Activated naive CD8-positive, alpha-beta T cell (primary cell): Measurements from ENCODE around the gene PIGZ.
A peak's percentile ranks its signal among the peaks of the same experiment; 100 is the strongest.
"Not testable (repeated sequence)": the region's sequence is repeated elsewhere in the genome, so short reads cannot be mapped to it uniquely, and the experiment has no call there.

ENCODE experiments used
- H3K27ac Mint-ChIP-seq: one replicate; pipeline ENCODE4 v1.8.0; 2021; ENCODE audit warnings: mixed read lengths
- H3K27me3 Mint-ChIP-seq: one replicate; pipeline ENCODE4 v1.8.0; 2021; ENCODE audit warnings: mixed read lengths
- H3K36me3 Mint-ChIP-seq: one replicate; pipeline ENCODE4 v1.8.0; 2021; ENCODE audit warnings: mixed read lengths
- H3K4me1 Mint-ChIP-seq: one replicate; pipeline ENCODE4 v1.8.0; 2021; ENCODE audit warnings: low read depth, mixed read lengths
- H3K4me3 Mint-ChIP-seq: one replicate; pipeline ENCODE4 v1.8.0; 2021; ENCODE audit warnings: mild to moderate bottlenecking, mixed read lengths
- H3K9me3 Mint-ChIP-seq: one replicate; pipeline ENCODE4 v1.8.0; 2021; ENCODE audit warnings: low read depth, mixed read lengths

The PIGZ gene

GRCh38 chr3:196954832-196955231 is 13.8 kb downstream of the PIGZ start:
- Mint-ChIP-seq H3K36me3 (no peaks in the 10 kb centered on the region), H3K4me1 (no peaks in the 10 kb centered on the region), H3K4me3 (no peak overlapping the region), H3K27me3 (peaks cover 5% of the 10 kb centered on the region), H3K27ac (no peak overlapping the region), H3K9me3 (no peaks in the 10 kb centered on the region)

- no peaks in the 10 kb centered on the region for H3K27me3 Mint-ChIP-seq
- no peak overlapping the region for H3K27ac Mint-ChIP-seq
- H3K4me3 Mint-ChIP-seq: no peak overlapping the region
- no peaks in the 10 kb centered on the region for H3K4me1 Mint-ChIP-seq
- no peaks in the 10 kb centered on the region for H3K36me3 Mint-ChIP-seq
- no peaks in the 10 kb centered on the region for H3K9me3 Mint-ChIP-seq
Observed at GRCh38 chr3:196951371-196951770, 17.3 kb downstream of the PIGZ start.

DNA sequence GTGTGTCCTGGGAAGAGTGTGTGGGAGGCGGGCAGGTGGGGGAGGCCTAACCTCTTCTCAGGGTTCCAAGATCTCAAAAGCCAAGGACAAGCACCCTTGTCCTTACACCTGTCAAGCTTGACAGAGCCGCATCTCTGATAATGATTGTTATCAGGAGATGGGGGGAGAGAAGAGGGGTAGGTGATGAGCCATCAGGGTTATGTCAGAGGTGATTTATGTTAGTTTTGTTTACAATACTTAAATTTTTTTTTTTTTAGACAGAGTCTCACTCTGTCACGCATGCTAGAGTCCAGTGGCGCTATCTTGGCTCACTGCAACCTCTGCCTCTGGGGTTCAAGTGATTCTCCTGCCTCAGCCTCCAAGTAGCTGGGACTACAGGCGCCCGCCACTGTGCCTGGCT is 18.9 kb downstream of the PIGZ start:
- H3K27ac Mint-ChIP-seq: no peak overlapping the region
- H3K27me3 Mint-ChIP-seq: no peaks in the 10 kb centered on the region
- H3K4me1 Mint-ChIP-seq: peaks cover 2% of the 10 kb centered on the region
- no peaks in the 10 kb centered on the region for H3K36me3 Mint-ChIP-seq
- no peak overlapping the region for H3K4me3 Mint-ChIP-seq
- no peaks in the 10 kb centered on the region for H3K9me3 Mint-ChIP-seq

DNA sequence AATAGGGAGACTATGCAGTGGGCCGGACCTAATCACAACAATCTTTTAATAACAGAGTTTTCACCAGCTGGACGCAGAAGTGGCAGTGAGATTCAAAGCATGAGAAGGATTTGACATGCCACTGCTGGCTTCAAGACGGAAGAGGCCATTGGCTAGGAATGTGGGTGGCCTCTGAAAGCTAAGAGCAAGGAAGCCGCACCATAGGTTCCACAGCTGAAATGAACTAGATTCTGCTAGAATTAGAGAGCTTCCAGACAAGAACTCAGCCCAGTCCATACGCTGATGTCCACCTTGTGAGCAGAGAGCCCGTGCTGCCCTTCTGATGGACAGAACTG is 19.4 kb downstream of the PIGZ start:
- Mint-ChIP-seq H3K9me3 (no peaks in the 10 kb centered on the region), H3K27me3 (no peaks in the 10 kb centered on the region), H3K4me3 (no peak overlapping the region), H3K36me3 (no peaks in the 10 kb centered on the region), H3K27ac (no peak overlapping the region), H3K4me1 (peaks cover 7% of the 10 kb centered on the region)

GRCh38 chr3:196948442-196949284 is 20.0 kb downstream of the PIGZ start:
- Mint-ChIP-seq H3K27me3 (no peaks in the 10 kb centered on the region), H3K9me3 (no peaks in the 10 kb centered on the region), H3K4me1 (peaks cover 13% of the 10 kb centered on the region), H3K4me3 (no peak overlapping the region), H3K36me3 (no peaks in the 10 kb centered on the region), H3K27ac (no peak overlapping the region)

DNA sequence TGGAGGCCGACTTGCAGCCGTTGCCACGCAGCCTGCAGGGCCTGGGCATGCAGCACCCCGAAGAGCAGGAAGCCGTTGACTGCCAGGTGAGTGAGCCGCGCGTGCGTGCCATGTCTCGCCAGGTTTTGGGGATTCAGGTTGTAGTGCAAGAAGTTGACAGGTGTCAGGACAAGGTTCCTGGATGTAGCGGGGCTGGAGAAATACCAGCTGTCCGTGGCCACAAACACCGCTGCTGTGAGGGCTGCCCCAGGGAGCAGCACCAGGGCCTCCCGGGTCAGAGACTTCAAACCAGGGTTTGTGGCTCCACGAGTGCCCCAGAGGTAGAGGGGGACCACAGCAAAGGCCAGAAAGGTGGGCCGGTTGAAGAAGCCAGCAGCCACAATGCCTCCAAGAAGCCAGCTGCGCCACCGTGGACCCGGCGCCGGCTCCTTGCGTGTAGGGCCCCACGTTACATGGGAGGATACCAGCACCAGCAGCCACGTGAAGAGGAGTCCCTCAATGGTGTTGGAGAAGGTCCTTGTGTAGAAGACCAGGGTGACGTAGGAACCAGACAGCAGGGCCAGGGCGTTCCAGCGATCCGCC is 20.7 kb downstream of the PIGZ start:
- no peak overlapping the region for H3K27ac Mint-ChIP-seq
- peaks cover 20% of the 10 kb centered on the region for H3K4me1 Mint-ChIP-seq
- H3K36me3 Mint-ChIP-seq: peaks cover 5% of the 10 kb centered on the region

DNA sequence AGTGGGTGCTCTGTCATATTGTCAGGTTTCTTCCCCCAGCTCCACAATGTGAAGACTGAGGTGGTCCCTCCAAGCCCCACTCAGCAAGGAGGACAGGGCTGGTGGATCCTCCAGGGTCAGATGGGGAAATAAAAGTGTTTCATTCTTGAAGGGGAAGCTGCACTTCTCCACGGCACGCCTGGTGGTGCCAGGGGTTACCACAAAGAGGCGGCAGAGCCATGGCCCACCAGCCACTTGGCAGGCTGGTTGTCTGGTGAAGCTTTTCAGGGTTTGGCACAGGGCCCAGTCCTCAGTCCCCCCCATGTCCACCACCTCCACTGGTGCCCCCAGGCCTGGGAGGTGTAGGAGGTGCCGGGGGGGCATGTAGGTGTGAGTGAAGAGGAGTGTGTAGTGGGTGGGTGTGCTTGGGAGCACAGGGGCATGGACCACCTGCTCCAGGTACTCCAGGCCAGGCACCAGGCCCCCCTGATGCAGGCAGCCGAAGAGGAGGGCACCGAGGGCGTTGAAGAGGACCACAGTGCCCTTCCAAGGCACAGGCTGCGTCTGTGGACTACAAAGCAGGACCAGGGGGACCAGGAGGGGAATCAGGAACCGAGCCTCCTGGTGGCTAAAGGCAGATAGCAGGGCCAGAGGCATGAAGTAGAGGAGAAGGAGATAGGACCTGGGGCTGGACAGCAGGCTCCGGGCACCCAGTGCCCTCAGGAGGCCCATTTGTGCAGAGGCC is 21.3 kb downstream of the PIGZ start:
- Mint-ChIP-seq H3K36me3 (peaks cover 5% of the 10 kb centered on the region), H3K4me1 (peaks cover 22% of the 10 kb centered on the region), H3K27ac (no peak overlapping the region), H3K9me3 (no peaks in the 10 kb centered on the region), H3K4me3 (no peak overlapping the region), H3K27me3 (no peaks in the 10 kb centered on the region)

More for the DNA sequence above, 20.7 kb downstream of the PIGZ start:
- no peak overlapping the region for H3K4me3 Mint-ChIP-seq
- no peaks in the 10 kb centered on the region for H3K27me3 Mint-ChIP-seq
- no peaks in the 10 kb centered on the region for H3K9me3 Mint-ChIP-seq

DNA sequence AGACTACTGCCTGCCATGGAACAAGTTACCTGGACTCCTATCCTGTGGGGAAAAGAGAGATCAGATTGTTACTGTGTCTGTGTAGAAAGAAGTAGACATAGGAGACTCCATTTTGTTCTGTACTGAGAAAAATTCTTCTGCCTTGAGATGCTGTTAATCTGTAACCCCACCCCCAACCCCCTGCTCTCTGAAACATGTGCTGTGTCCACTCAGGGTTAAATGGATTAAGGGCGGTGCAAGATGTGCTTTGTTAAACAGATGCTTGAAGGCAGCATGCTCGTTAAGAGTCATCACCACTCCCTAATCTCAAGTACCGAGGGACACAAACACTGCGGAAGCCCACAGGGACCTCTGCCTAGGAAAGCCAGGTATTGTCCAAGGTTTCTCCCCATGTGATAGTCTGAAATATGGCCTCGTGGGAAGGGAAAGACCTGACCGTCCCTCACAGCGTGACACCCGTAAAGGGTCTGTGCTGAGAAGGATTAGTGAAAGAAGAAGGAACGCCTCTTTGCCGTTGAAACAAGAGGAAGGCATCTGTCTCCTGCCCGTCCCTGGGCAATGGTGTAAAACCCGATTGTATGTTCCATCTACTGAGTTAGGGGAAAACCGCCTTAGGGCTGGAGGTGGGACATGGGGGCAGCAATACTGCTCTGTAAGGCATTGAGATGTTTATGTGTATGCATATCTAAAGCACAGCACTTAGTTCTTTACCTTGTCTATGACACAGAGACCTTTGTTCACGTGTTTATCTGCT is 24.4 kb downstream of the PIGZ start:
- H3K4me3 Mint-ChIP-seq: peak overlapping the region; percentile 99
- peak overlapping the region; percentile 89 for H3K27ac Mint-ChIP-seq
- H3K36me3 Mint-ChIP-seq, H3K27me3 Mint-ChIP-seq, H3K9me3 Mint-ChIP-seq: not testable (repeated sequence)
- H3K4me1 Mint-ChIP-seq: peaks cover 45% of the 10 kb centered on the region

GRCh38 chr3:196942915-196943277 is 25.7 kb downstream of the PIGZ start:
- no peaks in the 10 kb centered on the region for H3K27me3 Mint-ChIP-seq
- H3K4me3 Mint-ChIP-seq: peak overlapping the region; percentile 99
- H3K36me3 Mint-ChIP-seq: peaks cover 7% of the 10 kb centered on the region
- H3K4me1 Mint-ChIP-seq: peaks cover 51% of the 10 kb centered on the region
- H3K9me3 Mint-ChIP-seq: no peaks in the 10 kb centered on the region
- H3K27ac Mint-ChIP-seq: peak overlapping the region; percentile 89

- H3K27ac Mint-ChIP-seq: peak within 1 kb of the TSS; percentile 96
- H3K27me3 Mint-ChIP-seq: no peaks in the 10 kb centered on the region
- H3K4me1 Mint-ChIP-seq: peaks cover 51% of the 10 kb centered on the region
- peak within 1 kb of the TSS; percentile 99 for H3K4me3 Mint-ChIP-seq
- H3K36me3 Mint-ChIP-seq: peaks cover 7% of the 10 kb centered on the region
- no peaks in the 10 kb centered on the region for H3K9me3 Mint-ChIP-seq
Observed at GRCh38 chr3:196942226-196942914, 26.3 kb downstream of the PIGZ start, which contains the start of gene NCBP2. Gene NCBP2, minus strand, starts transcription at chr3:196942528. Its CDS starts 25 bp downstream, at chr3:196942503.

DNA sequence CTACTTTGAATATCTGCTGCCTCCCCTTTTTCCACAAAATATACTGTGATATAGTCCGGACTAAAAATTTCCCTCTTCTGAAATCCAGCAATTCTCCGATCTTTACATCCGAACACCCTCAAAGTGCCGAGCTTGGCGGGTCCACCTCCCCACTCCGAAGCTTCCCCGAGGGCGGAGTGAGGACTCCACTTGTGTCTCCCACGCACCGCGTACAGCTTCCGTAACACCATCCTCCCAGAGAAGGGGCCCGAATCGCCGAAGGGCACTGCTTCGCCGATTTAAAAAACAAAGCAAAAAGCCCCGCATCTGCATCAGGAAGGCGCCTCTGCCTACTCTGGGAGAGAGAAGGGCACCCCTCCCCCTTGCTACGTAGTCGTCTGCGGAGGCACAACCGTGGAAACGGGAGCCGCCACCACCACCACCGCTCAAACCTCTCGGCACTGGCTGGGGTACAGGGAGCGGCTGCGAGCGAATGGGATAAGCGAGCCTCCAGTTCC is 26.9 kb downstream of the PIGZ start:
- Mint-ChIP-seq H3K27me3 (no peaks in the 10 kb centered on the region), H3K9me3 (no peaks in the 10 kb centered on the region), H3K27ac (peak overlapping the region; percentile 96), H3K4me1 (peaks cover 51% of the 10 kb centered on the region), H3K4me3 (peak overlapping the region; percentile 99), H3K36me3 (peaks cover 7% of the 10 kb centered on the region)

- Mint-ChIP-seq H3K27me3 (no peaks in the 10 kb centered on the region), H3K9me3 (no peaks in the 10 kb centered on the region), H3K4me3 (peak overlapping the region; percentile 36), H3K36me3 (peaks cover 7% of the 10 kb centered on the region), H3K27ac (peak overlapping the region; percentile 76), H3K4me1 (peaks cover 37% of the 10 kb centered on the region)
Observed at GRCh38 chr3:196938576-196938975, 30.1 kb downstream of the PIGZ start.

DNA sequence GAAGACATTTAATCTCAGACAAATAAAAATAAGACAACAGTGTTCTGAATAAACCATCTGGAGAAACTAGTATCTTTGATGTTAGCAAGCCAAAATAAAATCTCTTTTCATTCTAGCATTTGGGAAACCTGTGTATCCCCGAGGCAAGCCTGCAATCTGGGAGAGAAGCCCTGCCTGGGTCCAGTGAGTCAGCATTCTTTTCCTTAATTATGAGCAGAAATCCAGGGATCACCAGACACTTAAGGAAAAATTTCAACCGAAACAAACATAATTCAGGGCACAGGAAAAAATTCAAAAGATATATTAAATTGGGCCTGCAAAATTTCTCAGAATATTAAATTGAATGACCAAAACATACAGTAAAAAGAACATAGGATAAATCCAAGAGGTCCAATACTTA is 30.5 kb downstream of the PIGZ start:
- no peaks in the 10 kb centered on the region for H3K9me3 Mint-ChIP-seq
- no peak overlapping the region for H3K4me3 Mint-ChIP-seq
- peak overlapping the region; percentile 55 for H3K27ac Mint-ChIP-seq
- H3K4me1 Mint-ChIP-seq: peaks cover 32% of the 10 kb centered on the region
- no peaks in the 10 kb centered on the region for H3K27me3 Mint-ChIP-seq
- peaks cover 4% of the 10 kb centered on the region for H3K36me3 Mint-ChIP-seq

- Mint-ChIP-seq H3K36me3 (peaks cover under 1% of the 10 kb centered on the region), H3K27me3 (no peaks in the 10 kb centered on the region)
Observed at GRCh38 chr3:196936288-196936687, 32.3 kb downstream of the PIGZ start.

More at GRCh38 chr3:196936288-196936687, 32.3 kb downstream of the PIGZ start:
- peak overlapping the region; percentile 46 for H3K27ac Mint-ChIP-seq
- H3K9me3 Mint-ChIP-seq: no peaks in the 10 kb centered on the region
- H3K4me3 Mint-ChIP-seq: no peak overlapping the region
- H3K4me1 Mint-ChIP-seq: peaks cover 26% of the 10 kb centered on the region
